DND-41 (cell line): Measurements from ENCODE around the gene RPAIN.

Experiments
- ATAC-seq: fragments of 200-7000 bp; cut with Tn5 transposase; 3 replicates; pipeline ENCODE4 v1.9.1; 2021; ENCODE audit warnings: low read depth; ENCODE audit not compliant: insufficient read depth
- DNase-seq: peaks from one replicate; pipeline ENCODE4 v3.0.0-alpha.2; 2020
- H2AFZ ChIP-seq: 2 replicates; pipeline ENCODE4 v1.6.0; 2012; ENCODE audit warnings: low read depth, low read length
- H3K27ac ChIP-seq: 2 replicates; pipeline ENCODE4 v1.5.1; 2012; ENCODE audit warnings: low read length, inconsistent platforms
- H3K27me3 ChIP-seq: fragments of 200-600 bp; sonication (generic); 2 replicates; pipeline ENCODE4 v1.6.0; 2012; ENCODE audit warnings: low read length, mild to moderate bottlenecking, inconsistent platforms; ENCODE audit not compliant: insufficient read depth, poor library complexity
- H3K36me3 ChIP-seq: 2 replicates; pipeline ENCODE4 v1.5.1; 2012; ENCODE audit warnings: low read length, inconsistent platforms; ENCODE audit not compliant: insufficient read depth
- H3K4me1 ChIP-seq: 2 replicates; pipeline ENCODE4 v1.5.1; 2012; ENCODE audit warnings: mild to moderate bottlenecking, low read length; ENCODE audit not compliant: insufficient read depth
- H3K4me2 ChIP-seq: 2 replicates; pipeline ENCODE4 v1.6.0; 2012; ENCODE audit warnings: mild to moderate bottlenecking, moderate library complexity, low read length, inconsistent platforms; ENCODE audit not compliant: insufficient read depth
- H3K4me3 ChIP-seq, 2 experiments: fragments of 200-600 bp in 1 of 2; shearing (Covaris generic) in 1 of 2; 2 replicates each; pipeline ENCODE4 v1.5.1; 2012 to 2016; ENCODE audit warnings: inconsistent platforms in 2 of 2, low read length in 2 of 2, mild to moderate bottlenecking in 2 of 2, low read depth in 1 of 2, moderate library complexity in 1 of 2
- H3K79me2 ChIP-seq: 2 replicates; pipeline ENCODE4 v1.6.0; 2012; ENCODE audit warnings: low read length, inconsistent platforms; ENCODE audit not compliant: insufficient read depth
- H3K9ac ChIP-seq: 2 replicates; pipeline ENCODE4 v1.6.0; 2012; ENCODE audit warnings: low read depth, mild to moderate bottlenecking, inconsistent platforms, low read length, moderate library complexity
- H3K9me3 ChIP-seq: 2 replicates; pipeline ENCODE4 v1.5.1; 2012; ENCODE audit warnings: low read length, moderate library complexity, mild to moderate bottlenecking, inconsistent platforms; ENCODE audit not compliant: insufficient read depth, severe bottlenecking
- H4K20me1 ChIP-seq: 2 replicates; pipeline ENCODE4 v1.6.0; 2012; ENCODE audit warnings: low read length; ENCODE audit not compliant: insufficient read depth
- CTCF ChIP-seq: IDR thresholded peaks from 2 replicates; pipeline ENCODE4 v1.5.1; 2012; ENCODE audit warnings: borderline replicate concordance, low read length, moderate library complexity, mild to moderate bottlenecking; ENCODE audit not compliant: poor library complexity, severe bottlenecking; ENCODE audit errors: extremely low read depth
- EZH2 ChIP-seq: IDR thresholded peaks from 3 replicates; pipeline ENCODE4 v1.6.1; 2012; ENCODE audit warnings: borderline replicate concordance, low read depth, mild to moderate bottlenecking, moderate library complexity, low read length, inconsistent platforms; ENCODE audit not compliant: severe bottlenecking

Gene RPAIN

GRCh38 chr17:5480962-5481361 lies 61.0 kb downstream of the RPAIN start:
- Histone ChIP-seq H3K4me2 (no peak overlapping the region), H2AFZ (no peak overlapping the region), H3K4me3 (no peak overlapping the region), H3K27ac (no peak overlapping the region), H3K4me1 (peaks cover 27% of the 10 kb centered on the region), H4K20me1 (0 out of 2 replicates have a peak, but pooled peaks cover 2% of the 10 kb centered on the region), H3K27me3 (no peaks in the 10 kb centered on the region), H3K36me3 (peaks cover 85% of the 10 kb centered on the region), H3K79me2 (peaks cover 68% of the 10 kb centered on the region), H3K9me3 (no peaks in the 10 kb centered on the region), H3K9ac (no peak overlapping the region)
- no peak for ATAC-seq
- no peak for DNase-seq
- TF ChIP-seq CTCF (no peak), EZH2 (no peak)

GRCh38 chr17:5481451-5481850 lies 61.5 kb downstream of the RPAIN start:
- Histone ChIP-seq H3K27me3 (no peaks in the 10 kb centered on the region), H3K9ac (no peak overlapping the region), H3K4me3 (no peak overlapping the region), H3K9me3 (no peaks in the 10 kb centered on the region), H2AFZ (no peak overlapping the region), H3K79me2 (peaks cover 68% of the 10 kb centered on the region), H4K20me1 (0 out of 2 replicates have a peak, but pooled peaks cover 2% of the 10 kb centered on the region), H3K36me3 (peaks cover 81% of the 10 kb centered on the region), H3K4me2 (no peak overlapping the region), H3K4me1 (peaks cover 27% of the 10 kb centered on the region), H3K27ac (no peak overlapping the region)
- ATAC-seq, result no peak
- DNase-seq, result no peak
- no peak for TF ChIP-seq EZH2
- TF ChIP-seq CTCF, result no peak
